GM04504 (cell line): Measurements from ENCODE around the gene PRTG.
"Not testable (repeated sequence)": the region's sequence is repeated elsewhere in the genome, so short reads cannot be mapped to it uniquely, and the experiment has no call there.

Experiments
- DNase-seq: peaks from one replicate; pipeline ENCODE4 v3.0.0-alpha.2; 2012; ENCODE audit warnings: low read depth

Gene PRTG

DNA sequence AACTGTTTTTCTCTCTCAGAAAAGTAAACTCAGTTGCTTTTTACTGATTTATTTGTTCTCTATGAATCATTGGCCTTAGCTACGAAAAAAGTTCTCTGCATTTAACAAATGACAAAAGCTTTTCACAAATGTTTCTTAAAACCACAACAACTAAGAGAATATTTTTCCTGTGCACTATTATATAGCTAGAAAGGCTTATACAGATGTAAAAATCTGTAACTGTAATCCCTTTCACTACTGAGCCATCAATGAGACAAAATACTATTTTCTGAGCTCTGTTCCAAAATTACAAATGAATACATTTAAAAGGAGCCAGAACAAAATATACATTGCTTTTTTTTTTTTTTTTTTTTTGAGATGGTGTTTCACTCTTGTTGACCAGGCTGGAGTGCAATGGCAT, 109.2 kb downstream of the PRTG start:
- DNase-seq: no peak

- DNase-seq: no peak
These were observed 110.5 kb downstream of the PRTG start for GRCh38 chr15:55632434-55632833.

- DNase-seq: no peak
These were observed 112.1 kb downstream of the PRTG start for GRCh38 chr15:55630858-55631257.

- DNase-seq: no peak
These were observed 114.6 kb downstream of the PRTG start for GRCh38 chr15:55628369-55628730.

GRCh38 chr15:55627730-55628368, 115.1 kb downstream of the PRTG start:
- DNase-seq: peak; percentile 55

GRCh38 chr15:55619783-55620182, 123.2 kb downstream of the PRTG start:
- no peak for DNase-seq

GRCh38 chr15:55618387-55618786, 124.6 kb downstream of the PRTG start:
- no peak for DNase-seq

- DNase-seq: no peak
These were observed 127.5 kb downstream of the PRTG start for GRCh38 chr15:55615445-55615844.

- no peak for DNase-seq
These were observed 129.2 kb downstream of the PRTG start for GRCh38 chr15:55613727-55614126.

DNA sequence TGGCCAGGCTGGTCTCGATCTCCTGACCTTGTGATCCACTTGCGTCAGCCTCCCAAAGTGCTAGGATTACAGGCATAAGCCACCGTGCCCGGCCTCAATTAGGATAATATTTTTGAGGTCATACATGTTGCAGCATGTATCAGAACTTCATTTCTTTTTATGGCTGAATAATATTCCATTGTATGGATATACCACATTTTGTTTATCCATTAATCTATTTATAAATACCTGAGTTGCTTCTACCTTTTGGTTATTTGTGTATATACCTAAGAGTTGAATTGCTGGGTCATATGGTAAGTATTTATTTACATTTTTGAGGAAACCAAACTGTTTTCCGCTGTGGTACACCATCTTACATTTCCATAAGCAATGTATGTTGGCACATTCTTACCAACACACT, 136.7 kb downstream of the PRTG start:
- no peak for DNase-seq

GRCh38 chr15:55601374-55601773, 141.6 kb downstream of the PRTG start:
- DNase-seq: no peak

- no peak for DNase-seq
These were observed 143.5 kb downstream of the PRTG start for GRCh38 chr15:55599439-55599838.

DNA sequence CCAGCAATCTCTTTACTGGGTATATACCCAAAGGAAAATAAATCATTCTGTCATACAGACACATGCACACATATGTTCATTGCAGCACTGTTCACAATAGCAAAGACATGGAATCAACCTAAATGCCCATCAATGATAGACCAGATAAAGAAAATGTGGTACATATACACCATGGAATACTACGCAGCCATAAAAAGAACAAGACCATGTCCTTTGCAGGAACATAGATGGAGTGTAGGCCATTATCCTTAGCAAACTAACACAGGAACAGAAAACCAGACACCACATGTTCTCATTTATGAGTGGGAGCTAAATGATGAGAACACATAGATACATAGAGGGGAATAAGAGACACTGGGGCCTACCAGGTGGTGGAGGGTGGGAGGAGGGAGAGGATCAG, 149.9 kb downstream of the PRTG start:
- DNase-seq: not testable (repeated sequence)

GRCh38 chr15:55590788-55591187, 152.2 kb downstream of the PRTG start:
- DNase-seq: no peak

- no peak for DNase-seq
These were observed 153.7 kb downstream of the PRTG start for GRCh38 chr15:55589287-55589686.

- DNase-seq: no peak
These were observed 154.2 kb downstream of the PRTG start for GRCh38 chr15:55588815-55589115.

DNA sequence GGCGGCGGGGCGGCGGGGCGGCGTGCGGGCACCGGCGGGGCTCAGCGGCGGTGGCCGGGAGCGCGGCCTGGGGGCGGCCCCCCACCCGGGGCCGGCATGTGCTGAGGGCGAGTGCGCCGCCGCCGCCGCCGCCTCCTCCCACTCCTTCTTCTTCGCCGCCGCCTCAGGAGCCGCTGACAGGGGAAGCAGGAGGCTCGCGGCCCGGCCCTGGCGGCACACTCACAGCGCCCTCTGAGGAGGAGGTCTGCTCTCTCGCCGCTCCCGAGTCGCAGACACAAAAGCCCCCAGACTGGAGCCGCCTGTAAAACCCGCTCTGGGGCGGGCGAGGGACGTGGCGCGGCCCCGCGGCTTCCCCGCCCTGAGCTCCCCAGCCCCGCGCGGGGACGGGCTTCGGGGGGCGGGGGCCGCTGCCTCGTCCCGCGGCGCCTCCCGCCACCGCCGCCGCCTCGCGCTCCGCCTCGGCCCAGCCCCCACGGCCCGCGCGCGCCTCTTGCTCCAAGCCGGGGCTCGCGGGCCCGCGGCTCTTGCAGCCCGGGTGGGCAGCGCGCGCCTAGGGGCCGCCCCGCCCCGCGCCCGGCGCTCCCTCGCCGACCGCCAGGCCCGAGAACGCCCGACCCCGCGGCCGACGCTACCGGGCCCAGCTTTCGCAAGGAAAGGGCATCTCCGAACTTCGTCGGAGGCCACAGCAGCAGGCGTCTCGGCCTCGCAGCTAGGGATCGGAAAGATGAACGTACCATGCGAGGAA, 154.7 kb downstream of the PRTG start, which contains the start of gene PYGO1:
TSS of gene PYGO1 (minus strand) at position 276 of the 745 bp plus-strand sequence. CDS start 462 bp downstream, outside the sequence.
- DNase-seq: peak; percentile 29

GRCh38 chr15:55587321-55588069, 155.5 kb downstream of the PRTG start:
- peak; percentile 10 for DNase-seq

DNA sequence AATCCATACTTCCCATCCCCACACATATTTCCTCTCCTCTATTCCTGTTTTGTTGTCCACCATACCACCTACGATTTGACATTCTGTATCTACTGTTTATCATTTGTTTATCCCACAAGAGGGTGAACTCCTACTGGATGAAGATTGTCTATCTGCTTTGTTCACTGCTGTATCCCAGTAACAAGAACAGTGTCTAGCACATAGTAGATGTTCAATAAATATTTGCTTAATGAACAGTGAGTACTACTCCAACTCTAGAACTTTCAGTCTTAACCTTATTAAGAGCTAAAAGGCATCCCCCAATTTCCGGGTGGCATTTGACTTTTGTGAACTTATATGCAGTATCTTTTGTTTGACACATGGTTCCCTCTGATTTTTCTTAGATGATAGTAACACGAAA, 156.1 kb downstream of the PRTG start:
- DNase-seq: no peak

GRCh38 chr15:55576943-55577342, 166.0 kb downstream of the PRTG start:
- no peak for DNase-seq

DNA sequence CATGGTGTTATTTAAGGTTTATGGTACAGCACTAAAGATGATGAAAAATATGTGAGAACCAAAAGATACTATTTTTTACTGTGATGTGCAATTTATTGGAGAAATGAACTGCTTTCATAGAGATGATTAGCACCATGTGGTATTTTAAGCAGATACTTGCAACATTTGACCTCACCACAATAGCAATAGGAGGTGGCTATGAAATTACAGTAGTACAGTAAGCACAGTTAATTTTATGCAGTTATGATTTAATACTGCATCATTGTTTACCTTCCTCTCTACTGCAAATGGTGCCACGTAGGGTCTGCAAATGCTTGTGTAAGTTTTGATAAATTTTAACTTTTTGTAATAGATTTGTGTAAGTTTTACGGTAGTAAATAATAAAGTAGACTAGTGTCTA, 168.9 kb downstream of the PRTG start:
- DNase-seq: no peak

DNA sequence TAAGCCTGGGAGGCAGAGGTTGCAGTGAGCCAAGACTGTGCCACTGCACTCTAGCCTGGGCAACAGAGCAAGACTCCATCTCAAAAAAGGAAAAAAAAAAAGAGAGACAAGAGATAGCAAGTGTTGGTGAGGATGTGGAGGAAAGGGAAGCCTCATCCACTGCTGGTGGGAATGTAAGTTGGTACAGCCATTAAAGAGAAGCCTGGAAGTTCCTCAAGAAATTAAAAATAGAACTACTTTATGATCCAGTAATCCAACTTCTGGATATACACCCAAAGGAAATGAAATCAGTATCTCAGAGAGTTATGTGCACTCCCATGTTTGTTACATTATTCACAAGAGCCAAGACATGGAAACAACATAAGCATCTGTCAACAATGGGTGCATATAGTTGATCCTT, 169.7 kb downstream of the PRTG start:
- DNase-seq: no peak
